ENCODE measurements around the gene TTC6.

TTC6 gene

GRCh38 chr14:37602605-37603453 is 7.4 kb downstream of the TTC6 start:
- Histone ChIP-seq H3K36me3 (ENCODE audit: insufficient read depth, low read length) (no peaks in the 10 kb centered on the region), H3K4me1 (ENCODE audit: insufficient read depth, low read length) (no peaks in the 10 kb centered on the region), H4K20me1 (ENCODE audit: insufficient read depth, low read length) (no peaks in the 10 kb centered on the region), H3K27me3 (ENCODE audit: insufficient read depth, low read length, poor library complexity) (no peaks in the 10 kb centered on the region), H3K9ac (ENCODE audit: low read depth, low read length) (no peak overlapping the region), H3K4me3 (ENCODE audit: low read depth in 1 of 2, low read length in 2 of 2) (no peak overlapping the region), H3K4me2 (ENCODE audit: insufficient read depth, low read length) (no peak overlapping the region), H3K9me3 (ENCODE audit: insufficient read depth, low read length, severe bottlenecking) (no peaks in the 10 kb centered on the region), H3K27ac (ENCODE audit: low read length) (no peak overlapping the region), H3K79me2 (ENCODE audit: insufficient read depth, low read length) (no peaks in the 10 kb centered on the region), H2AFZ (ENCODE audit: low read depth, low read length) (no peak overlapping the region)
- TF ChIP-seq CTCF (IDR thresholded peaks at IDR 0.05; ENCODE audit: borderline replicate concordance, extremely low read depth, low read length, poor library complexity, severe bottlenecking) (no peak), EZH2 (IDR thresholded peaks at IDR 0.05; ENCODE audit: borderline replicate concordance, low read depth, low read length, severe bottlenecking) (no peak)
- ATAC-seq (ENCODE audit: insufficient read depth, low read depth) (no peak), DNase-seq (no peak)

- H3K9me3 ChIP-seq (ENCODE audit: insufficient read depth, low read length, severe bottlenecking) = no peaks in the 10 kb centered on the region
- no peaks in the 10 kb centered on the region for H3K27me3 ChIP-seq (ENCODE audit: insufficient read depth, low read length, poor library complexity)
- H2AFZ ChIP-seq (ENCODE audit: low read depth, low read length) = no peak overlapping the region
- H3K4me2 ChIP-seq (ENCODE audit: insufficient read depth, low read length) = no peak overlapping the region
- no peaks in the 10 kb centered on the region for H3K36me3 ChIP-seq (ENCODE audit: insufficient read depth, low read length)
- no peaks in the 10 kb centered on the region for H3K79me2 ChIP-seq (ENCODE audit: insufficient read depth, low read length)
- DNase-seq (no peak), ATAC-seq (ENCODE audit: insufficient read depth, low read depth) (no peak)
- no peak overlapping the region for H3K9ac ChIP-seq (ENCODE audit: low read depth, low read length)
- H3K4me1 ChIP-seq (ENCODE audit: insufficient read depth, low read length) = no peaks in the 10 kb centered on the region
- TF ChIP-seq EZH2 (IDR thresholded peaks at IDR 0.05; ENCODE audit: borderline replicate concordance, low read depth, low read length, severe bottlenecking) (no peak), CTCF (IDR thresholded peaks at IDR 0.05; ENCODE audit: borderline replicate concordance, extremely low read depth, low read length, poor library complexity, severe bottlenecking) (no peak)
- no peak overlapping the region for H3K4me3 ChIP-seq (ENCODE audit: low read depth in 1 of 2, low read length in 2 of 2)
- no peaks in the 10 kb centered on the region for H4K20me1 ChIP-seq (ENCODE audit: insufficient read depth, low read length)
- no peak overlapping the region for H3K27ac ChIP-seq (ENCODE audit: low read length)
Measured at GRCh38 chr14:37603688-37604251, 8.3 kb downstream of the TTC6 start.

- H2AFZ ChIP-seq (ENCODE audit: low read depth, low read length) = no peak overlapping the region
- no peak overlapping the region for H3K4me3 ChIP-seq (ENCODE audit: low read depth in 1 of 2, low read length in 2 of 2)
- DNase-seq (no peak), ATAC-seq (ENCODE audit: insufficient read depth, low read depth) (no peak)
- no peaks in the 10 kb centered on the region for H3K9me3 ChIP-seq (ENCODE audit: insufficient read depth, low read length, severe bottlenecking)
- H3K9ac ChIP-seq (ENCODE audit: low read depth, low read length) = no peak overlapping the region
- no peaks in the 10 kb centered on the region for H3K36me3 ChIP-seq (ENCODE audit: insufficient read depth, low read length)
- no peaks in the 10 kb centered on the region for H3K79me2 ChIP-seq (ENCODE audit: insufficient read depth, low read length)
- TF ChIP-seq CTCF (IDR thresholded peaks at IDR 0.05; ENCODE audit: borderline replicate concordance, extremely low read depth, low read length, poor library complexity, severe bottlenecking) = no peak
- TF ChIP-seq EZH2 (IDR thresholded peaks at IDR 0.05; ENCODE audit: borderline replicate concordance, low read depth, low read length, severe bottlenecking) = no peak
- no peaks in the 10 kb centered on the region for H3K27me3 ChIP-seq (ENCODE audit: insufficient read depth, low read length, poor library complexity)
- H3K4me1 ChIP-seq (ENCODE audit: insufficient read depth, low read length) = no peaks in the 10 kb centered on the region
- H4K20me1 ChIP-seq (ENCODE audit: insufficient read depth, low read length) = no peaks in the 10 kb centered on the region
- no peak overlapping the region for H3K4me2 ChIP-seq (ENCODE audit: insufficient read depth, low read length)
- no peak overlapping the region for H3K27ac ChIP-seq (ENCODE audit: low read length)
Measured at GRCh38 chr14:37606678-37607077, 11.2 kb downstream of the TTC6 start.

Measured in DND-41 (cell line).